Measurements from ENCODE around the gene SSTR4.
"Not testable (repeated sequence)": the region's sequence is repeated elsewhere in the genome, so short reads cannot be mapped to it uniquely, and the experiment has no call there.

The SSTR4 gene

DNA sequence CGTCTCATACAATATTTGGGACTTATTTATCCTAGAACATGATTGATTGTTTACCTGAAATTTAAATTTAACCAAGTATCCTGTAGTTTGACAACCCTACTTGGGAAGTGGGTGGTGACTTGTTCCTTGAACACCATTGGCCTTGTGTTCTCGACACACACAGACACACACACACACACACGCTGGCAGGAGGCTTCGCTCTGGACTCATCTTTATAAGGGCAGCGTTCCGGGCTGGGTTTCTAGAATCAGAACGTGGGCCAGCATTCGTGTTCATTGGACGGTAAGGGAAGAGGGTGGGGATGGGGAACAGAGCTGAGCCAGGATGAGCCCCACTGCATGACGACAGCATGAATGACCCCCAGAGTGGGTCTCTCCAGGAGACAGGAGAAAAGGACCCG, 16.2 kb upstream of the SSTR4 start:
- DNase-seq = no peak

DNA sequence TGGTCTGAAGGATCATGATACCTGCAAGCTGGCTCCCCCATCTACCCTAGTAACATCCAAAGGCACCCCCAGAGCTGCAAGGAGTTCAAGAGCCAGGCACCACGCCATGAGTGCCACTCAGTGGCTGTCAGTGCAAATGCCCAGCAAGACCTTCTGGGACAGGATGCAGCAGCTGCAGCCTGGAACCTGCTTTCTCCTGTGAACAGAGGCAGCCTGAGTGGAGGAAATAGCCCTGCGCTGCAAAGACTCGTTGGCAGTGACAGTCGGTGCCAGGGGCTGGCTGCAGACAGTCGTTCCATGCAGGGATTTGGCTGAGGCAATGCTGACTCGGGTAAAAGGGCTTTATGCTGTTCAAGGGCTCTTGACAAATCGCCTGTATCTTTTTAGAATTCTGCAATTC, 15.7 kb upstream of the SSTR4 start:
- DNase-seq = no peak

DNA sequence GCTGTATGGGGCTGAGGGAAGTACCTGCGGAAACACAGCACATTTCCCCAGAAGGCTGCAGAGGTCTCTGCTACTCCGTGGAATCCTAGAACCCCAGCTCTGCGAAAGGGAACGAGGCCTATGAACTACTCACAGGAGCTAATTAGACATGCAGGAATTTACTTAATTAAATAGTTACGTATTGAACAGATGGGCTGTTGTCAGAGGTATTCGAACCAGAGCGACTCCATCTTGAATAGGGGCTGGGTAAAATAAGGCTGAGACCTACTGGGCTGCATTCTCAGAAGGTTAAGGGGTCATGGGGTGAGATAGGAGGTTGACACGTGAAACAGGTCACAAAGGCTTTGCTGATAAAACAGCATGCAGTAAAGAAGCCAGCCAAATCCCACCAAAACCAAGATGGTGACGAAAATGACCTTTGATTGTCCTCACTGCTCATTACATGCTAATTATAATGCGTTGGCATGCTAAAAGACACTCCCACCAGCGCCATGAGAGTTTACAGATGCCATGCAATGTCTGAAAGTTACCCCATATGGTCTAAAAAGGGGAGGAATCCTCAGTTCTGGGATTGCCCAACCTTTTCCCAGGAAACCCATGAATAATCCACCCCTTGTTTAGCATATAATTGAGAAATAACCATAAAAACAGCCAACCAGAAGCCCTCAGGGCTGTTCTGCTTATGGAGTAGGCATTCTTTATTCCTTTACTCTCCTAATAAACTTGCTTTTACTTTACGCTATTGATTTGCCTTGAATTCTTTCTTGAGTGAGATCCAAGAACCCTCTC, 14.7 kb upstream of the SSTR4 start:
- DNase-seq = no peak

DNA sequence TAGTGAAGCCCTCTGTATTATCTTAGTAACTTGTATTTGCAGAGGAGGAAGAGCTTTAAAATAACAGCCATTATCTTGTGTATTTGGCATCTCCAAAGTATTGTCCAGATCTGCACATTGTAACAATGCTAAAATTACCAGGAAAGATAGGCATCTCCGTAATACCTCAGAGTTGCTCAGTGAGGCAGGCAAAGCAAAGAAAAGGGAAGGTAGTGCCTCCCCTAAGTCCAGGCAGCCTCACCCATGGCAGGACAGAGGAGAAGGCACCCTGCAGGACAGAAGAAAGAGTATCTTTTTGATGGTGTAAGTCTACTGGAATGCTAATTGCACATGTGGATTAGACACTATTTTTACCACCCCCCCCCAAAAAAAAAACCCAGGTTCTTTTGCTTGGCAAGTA, 13.6 kb upstream of the SSTR4 start:
- DNase-seq = no peak

DNA sequence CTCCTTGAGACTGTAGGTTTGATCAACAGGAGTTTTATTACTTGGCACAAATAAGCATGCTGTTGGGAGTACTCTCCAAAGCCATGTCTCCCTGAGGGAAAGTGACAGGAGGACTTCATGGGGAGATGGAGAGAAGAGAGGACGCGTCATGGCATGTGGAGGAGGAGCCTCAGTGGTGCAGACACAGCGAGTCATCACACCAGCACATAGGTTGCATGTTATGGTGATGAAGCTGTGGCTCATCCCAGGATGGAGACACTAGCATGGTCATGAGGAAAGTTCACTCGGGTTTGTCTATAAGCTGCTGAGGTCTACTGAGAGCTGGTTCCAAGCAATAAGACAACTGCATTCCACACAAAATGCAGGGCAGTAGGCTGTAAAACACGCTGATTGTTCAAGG, 13.2 kb upstream of the SSTR4 start:
- no peak for DNase-seq

DNA sequence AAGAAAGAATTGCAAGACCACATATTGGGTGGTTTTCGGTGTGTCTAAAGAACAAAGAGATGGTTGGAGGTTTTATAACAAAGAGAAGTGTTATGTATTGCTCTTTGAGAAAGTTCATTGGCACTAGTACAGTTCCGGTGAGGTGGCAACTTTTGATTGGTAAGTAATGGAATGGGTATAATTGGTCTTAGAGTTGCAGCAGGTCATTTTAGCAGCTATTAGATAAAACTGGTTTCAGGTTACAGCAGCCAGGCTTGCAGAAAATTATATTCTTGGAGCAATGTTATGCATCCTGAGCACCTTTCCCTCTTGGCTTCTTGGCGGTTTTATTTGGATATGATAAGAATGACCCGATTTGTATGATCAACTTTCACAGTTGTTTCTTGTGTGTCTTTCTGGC, 12.3 kb upstream of the SSTR4 start:
- no peak for DNase-seq

DNA sequence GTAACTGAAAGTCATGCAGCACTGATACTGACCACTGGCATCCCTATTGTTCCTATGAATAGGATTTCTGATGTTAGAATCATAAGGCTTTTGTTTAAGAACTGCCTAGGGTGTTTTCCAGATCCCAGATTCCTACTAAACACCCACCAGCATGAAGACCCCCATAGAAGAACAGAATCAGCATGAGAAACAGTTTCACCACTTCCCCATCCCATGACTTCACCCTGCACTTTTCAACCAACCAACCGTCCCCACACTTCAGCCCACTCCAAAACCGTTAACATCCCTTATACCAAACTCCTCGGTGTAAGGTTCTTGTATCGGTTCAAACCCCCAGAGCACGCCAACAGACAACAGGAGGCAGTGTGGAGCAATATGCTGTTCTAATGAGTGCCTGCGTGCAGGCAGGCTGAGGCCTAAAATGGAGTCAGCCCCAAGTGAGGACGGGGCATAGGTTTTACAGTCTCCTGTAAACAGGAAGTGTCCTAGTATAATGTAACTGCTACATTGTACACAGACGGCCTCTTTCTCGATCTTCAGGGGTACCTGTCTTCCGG, 11.4 kb upstream of the SSTR4 start:
- DNase-seq = no peak

DNA sequence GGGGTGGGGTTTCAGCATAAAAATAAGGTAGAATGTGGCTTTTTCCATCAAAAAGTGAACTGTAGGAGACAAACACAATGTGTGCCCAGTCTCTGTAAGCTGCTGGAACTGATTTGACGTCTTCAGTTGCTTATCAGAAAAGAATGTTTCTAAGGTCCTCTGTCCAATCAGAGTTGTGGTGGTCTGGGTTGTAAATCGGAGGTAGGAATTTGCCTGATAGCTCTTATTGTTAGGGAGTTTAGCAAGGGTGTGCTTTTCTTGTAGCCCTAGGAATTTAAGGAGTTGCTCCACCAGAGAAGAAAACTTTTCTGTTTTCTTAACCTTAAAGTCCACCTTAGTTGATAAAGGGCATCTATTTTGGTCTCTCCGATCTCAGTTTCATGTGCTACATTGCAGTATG, 10.4 kb upstream of the SSTR4 start:
- no peak for DNase-seq

DNA sequence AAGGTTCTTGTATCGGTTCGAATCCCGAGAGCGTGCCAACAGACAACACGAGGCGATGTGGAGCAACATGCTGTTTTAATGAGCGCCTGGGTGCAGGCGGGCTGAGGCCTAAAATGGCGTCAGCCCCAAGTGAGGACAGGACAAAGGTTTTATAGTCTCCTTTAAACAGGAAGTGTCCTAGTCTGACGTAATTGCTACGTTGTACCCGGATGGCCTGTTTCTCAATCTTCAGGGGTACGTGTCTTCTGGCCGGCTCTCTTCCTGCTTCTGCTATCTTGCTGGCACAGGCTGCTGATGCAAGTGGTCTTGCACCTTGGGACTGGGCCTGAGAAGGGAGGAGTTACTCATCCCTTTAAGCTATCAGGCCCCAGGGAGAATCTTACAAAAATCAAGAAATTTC, 9.6 kb upstream of the SSTR4 start:
- DNase-seq = not testable (repeated sequence)

DNA sequence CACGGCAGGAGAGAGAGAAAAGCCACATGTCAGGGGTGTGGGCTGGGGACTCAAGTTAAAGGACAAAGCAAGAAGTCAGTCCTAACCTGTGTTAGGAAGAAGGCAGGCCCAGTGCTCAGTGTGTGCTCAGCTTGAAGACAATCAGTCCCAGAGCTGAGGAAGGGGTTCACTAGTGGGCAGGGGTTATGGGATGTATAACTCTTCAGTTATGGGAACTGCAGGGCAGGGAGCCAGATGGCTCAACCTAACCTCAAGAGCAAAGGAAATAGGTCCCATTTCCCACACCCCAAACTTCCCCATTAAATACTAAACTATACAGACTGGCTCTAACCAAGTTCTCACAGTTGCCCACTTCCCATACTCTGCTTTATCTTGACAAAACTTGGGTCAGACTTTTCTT, 7.4 kb upstream of the SSTR4 start:
- DNase-seq = no peak

DNA sequence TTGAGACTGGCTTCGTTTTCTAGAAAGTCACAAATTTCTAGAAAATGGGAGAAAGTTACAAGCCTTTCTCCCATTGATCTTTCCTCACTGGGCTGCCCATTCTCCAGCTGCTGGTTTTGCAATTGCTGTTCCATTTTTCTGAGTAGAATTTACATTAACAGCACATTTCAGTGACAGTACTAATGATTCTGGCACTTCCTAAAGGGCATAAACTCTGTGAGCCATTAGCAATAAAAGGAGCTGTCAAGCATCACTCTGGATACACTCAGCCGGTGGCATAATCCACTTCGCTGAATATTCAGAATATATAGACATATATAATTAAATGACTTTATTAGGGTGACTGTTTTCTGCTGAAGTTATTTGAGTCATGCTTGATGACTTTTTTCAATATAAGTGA, 6.7 kb upstream of the SSTR4 start:
- no peak for DNase-seq

DNA sequence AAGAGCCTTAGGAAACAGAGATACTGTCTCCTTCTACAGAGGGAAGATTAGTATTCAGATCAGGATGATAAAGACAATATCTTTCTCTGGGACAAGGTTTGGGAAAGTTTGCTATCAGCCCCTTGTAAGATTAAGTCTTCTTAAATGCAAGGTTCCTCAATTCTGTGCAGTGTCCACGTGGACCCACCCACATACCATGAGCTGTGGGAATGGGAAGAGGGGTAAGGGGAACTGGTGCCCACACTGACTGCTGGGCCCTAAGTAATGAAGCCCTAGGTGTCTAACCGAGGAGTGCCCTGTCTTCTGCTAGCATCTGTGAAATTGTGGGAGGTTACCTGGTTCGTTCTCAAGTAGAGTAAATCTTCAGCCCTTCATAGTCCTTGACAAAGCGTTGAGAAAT, 5.8 kb upstream of the SSTR4 start:
- no peak for DNase-seq

DNA sequence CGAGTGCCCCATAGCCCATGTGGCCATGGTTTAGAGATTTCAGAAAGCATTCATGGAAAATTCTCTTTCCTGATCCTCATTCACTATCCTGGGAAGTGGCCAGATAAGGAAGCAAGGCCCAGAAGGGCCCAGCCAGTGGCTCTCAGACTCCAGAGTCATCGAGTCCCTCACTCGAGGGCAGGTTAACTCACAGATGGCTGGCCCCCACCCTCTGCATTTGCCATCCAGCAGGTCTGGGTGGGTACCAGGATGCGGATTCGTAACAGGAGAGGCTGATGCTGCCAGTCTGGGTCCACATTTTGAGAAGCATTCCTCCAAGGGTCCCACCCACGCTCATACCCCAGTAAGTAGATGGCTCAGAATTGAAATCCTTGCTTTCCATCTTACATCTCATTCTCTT, 3.8 kb upstream of the SSTR4 start:
- DNase-seq = no peak

DNA sequence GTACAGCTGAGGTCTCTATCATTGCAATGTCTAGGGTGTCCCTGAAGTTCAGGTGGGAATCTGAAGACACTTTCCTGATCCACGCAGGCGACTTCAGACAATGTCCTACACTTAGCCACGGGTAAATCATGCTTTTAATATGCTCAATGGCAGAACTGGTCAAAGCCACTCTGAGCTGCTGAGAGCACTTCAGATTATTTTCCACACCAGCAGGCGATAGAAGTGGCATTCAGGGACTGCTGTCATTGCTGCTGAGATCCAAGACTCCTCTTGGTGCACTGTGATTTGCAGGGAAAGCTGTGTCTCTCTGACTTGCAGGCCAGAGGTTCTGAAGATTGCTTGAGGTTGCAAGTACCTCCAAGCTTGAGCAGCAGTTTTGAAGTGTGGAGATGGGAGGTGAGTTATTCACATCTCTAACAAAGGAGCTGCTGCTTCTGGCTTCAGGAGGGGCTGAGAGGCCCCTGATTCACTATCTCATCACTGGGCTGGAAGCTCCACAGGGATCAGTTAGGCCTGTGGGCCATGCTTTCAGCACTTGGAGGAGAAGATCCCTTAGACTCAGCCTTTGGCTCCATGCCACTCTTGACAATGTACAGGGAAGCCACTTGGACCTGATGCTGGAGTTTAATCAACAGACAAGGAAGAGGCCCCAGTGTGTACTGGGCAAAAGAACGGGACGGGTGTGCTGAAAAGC, 2.9 kb upstream of the SSTR4 start:
- no peak for DNase-seq

DNA sequence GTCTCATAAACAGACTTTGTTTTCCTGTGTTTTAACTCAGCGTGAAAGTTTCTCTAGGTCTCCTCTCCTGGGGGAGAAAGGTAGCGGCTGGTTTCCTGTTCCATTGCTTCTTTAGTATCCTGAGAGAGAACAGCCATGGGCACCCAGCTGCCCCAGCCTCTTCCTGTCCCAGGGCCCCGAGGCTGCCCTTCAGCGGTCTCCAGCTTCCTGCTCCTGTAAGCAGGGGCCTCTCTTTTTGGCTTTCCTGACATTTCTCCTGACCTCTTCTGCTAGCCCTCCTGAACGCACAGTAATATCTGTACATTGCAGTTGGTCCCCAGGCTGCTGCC, 2.4 kb upstream of the SSTR4 start:
- no peak for DNase-seq

DNA sequence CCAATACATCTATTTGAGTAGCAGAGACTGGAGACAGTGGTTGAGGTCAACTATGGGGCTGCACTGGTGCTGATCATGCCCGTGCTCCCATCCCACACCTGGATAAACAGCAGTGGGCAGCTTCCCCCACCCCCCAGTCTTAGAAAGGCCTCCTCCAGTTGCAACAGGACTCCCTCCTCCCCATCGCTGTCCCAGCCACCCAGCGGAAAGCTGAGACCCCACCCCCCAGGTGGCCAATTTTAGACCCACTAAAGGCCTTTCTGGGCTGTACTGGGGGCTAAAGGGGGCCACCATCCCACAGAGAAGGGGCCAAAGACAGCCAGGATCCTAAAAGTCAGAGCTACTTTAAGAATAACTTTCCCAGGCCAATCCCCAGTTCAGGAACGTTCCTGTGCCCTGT, 1.2 kb upstream of the SSTR4 start:
- no peak for DNase-seq

DNA sequence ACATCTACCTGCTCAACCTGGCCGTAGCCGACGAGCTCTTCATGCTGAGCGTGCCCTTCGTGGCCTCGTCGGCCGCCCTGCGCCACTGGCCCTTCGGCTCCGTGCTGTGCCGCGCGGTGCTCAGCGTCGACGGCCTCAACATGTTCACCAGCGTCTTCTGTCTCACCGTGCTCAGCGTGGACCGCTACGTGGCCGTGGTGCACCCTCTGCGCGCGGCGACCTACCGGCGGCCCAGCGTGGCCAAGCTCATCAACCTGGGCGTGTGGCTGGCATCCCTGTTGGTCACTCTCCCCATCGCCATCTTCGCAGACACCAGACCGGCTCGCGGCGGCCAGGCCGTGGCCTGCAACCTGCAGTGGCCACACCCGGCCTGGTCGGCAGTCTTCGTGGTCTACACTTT, 619 bp downstream of the SSTR4 start:
- DNase-seq = no peak

DNA sequence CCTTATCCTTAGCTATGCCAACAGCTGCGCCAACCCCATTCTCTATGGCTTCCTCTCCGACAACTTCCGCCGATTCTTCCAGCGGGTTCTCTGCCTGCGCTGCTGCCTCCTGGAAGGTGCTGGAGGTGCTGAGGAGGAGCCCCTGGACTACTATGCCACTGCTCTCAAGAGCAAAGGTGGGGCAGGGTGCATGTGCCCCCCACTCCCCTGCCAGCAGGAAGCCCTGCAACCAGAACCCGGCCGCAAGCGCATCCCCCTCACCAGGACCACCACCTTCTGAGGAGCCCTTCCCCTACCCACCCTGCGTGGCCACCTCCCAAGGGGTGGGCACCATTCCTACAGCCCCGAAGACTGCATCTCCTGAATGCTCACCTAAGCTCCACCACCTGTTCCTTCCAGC, 1.3 kb downstream of the SSTR4 start:
- no peak for DNase-seq

DNA sequence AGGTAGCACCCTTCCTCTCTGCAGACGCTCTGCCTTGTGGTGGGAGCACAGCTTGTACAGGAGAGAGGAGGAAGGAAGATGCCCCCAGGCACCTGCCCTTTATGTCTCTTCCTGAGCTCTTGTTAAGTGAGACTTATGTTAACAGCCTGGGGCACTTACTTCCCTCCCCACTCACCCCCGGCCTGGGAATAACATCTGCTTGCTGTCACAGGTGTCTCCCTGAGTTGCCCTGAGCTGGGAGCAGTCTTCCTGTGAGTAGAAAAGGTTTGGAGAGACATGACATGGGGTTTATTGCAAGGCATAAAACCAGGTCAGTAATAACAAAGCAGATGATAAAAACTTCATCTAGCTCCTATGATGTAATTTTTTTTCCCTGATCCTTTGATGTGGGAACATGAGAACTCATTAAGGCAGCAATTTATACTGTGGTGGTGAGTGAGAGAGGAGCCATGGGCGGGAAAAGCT, 1.9 kb downstream of the SSTR4 start:
- no peak for DNase-seq

DNA sequence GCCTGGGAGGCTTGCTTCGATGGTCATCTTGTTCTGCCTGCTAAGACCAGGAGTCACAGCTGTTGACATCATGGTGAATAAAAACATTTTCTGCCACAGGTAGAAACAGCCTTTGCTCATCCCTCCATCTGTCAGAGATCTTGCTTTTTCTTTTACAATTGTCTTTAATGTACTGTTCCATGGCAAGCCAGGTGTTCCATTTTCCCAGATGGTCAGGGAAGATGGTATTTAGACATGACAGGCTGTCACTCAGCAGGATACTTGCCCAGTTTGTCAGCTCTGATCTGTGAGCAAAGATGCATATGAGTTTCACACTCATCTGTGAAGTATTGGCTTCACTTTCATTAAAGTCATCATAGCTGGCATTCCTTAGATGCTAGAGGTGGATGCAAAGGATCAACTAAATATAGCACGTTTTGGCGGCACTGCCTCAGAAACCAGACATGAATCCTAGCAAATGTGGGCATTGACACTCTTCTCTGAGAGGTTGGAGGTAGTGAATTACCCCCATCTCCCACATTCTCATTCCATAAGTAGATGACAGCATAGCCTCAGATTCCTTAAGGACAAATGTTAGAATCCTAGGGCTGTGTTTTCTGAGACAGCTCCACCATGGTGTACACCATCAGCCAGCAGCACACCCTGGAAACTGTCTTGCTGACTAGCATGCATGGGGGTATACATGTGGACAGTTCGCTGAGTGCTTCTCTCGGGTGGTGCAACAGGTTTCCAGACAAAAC, 4.2 kb downstream of the SSTR4 start:
- DNase-seq = no peak

DNA sequence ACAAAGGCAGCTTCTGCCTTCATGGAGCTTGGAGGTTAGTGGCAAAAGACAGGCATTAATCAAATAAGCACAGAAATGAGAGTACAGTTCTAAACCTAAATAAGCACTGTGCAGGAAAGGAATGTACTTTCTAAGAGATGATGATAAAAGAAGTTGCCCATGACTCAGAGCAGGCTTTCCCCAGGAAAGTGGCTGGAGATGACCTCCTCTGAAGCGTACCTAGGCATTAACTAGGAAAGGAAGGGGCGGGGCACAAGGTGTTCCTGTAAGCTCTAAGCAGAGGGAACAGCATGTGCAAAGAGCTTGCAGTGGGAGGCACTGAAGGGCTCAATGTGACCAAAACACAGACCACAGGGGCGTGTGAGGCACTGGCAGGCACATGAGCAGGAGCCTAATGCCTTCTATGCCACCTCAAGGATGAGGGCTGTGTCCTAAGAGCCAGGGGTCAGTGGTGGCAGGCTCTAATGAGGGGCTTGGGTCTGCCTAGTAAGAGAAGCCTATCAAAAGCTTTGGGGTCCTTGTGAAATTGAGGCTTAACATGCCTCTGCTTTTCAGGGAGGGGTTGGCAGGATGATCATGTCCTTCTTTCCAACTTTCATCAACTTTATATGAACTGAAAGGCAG, 4.9 kb downstream of the SSTR4 start:
- DNase-seq = no peak

DNA sequence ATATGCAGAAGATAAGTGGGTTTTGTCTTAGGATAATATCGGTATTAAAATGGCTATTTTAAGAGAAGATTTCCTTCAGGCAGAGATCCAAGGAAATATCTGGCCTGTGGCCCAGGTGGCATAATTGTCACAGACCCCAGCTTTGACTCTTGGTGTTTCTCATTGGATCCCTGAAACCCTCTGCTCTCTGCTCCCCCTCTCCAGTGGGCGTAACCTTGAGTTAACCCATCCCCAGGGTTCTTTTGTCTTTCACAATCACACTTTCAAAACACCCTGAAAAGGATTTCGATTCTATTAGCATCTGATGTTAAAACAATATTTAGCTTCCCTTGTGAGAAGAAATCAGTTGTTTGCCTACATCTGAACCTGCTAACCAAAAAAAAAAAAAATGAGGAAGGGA, 7.2 kb downstream of the SSTR4 start:
- DNase-seq = no peak

DNA sequence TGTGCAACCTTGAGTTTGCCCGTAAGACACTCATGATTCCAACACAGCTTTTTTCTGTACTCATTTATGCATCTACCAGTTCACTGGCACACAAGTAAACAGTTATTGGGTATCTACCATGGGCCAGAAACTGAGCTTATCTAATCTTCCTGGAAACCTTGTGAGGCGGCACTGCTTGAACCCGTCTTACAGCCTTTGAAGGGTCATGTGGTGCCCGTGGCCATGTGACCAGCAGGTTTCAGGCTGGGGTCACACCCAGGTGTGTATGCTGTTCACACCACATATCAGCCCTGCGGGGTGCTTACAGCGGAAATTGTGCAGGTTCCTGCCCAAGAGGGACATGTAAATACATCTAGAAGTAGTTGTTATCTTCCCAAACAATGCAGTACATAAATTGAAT, 8.3 kb downstream of the SSTR4 start:
- DNase-seq = no peak

Data from stimulated activated CD4-positive, alpha-beta T cell treated with anti-CD3 and anti-CD28 coated beads, Interleukin-4, amount 100 ng/mL, for 4 hours (primary cell).